Parathyroid adenoma (tissue), 2 donors: ENCODE results near the gene HMCES.
A peak's percentile ranks its signal among the peaks of the same experiment; 100 is the strongest.

ENCODE experiments used
- H2AFZ ChIP-seq: fragments of 300-600 bp; sonication (generic); one replicate; pipeline ENCODE4 v1.7.0; 2017; ENCODE audit warnings: antibody characterized with exemption, mild to moderate bottlenecking
- H3K27ac ChIP-seq: fragments of 300-600 bp; sonication (generic); one replicate; pipeline ENCODE4 v1.7.0; 2017
- H3K27me3 ChIP-seq: fragments of 300-600 bp; sonication (generic); one replicate; pipeline ENCODE4 v1.7.0; 2017; ENCODE audit warnings: low read length; ENCODE audit not compliant: control insufficient read depth, insufficient read depth
- H3K36me3 ChIP-seq: fragments of 300-600 bp; sonication (generic); one replicate; pipeline ENCODE4 v1.7.0; 2017; ENCODE audit warnings: low read length; ENCODE audit not compliant: control insufficient read depth, insufficient read depth
- H3K4me1 ChIP-seq: fragments of 300-600 bp; sonication (generic); one replicate; pipeline ENCODE4 v1.7.0; 2017; ENCODE audit warnings: control low read depth
- H3K4me2 ChIP-seq: fragments of 300-600 bp; sonication (generic); one replicate; pipeline ENCODE4 v1.7.0; 2017; ENCODE audit warnings: low read length
- H3K4me3 ChIP-seq: fragments of 300-600 bp; sonication (generic); one replicate; pipeline ENCODE4 v1.7.0; 2017; ENCODE audit warnings: low read depth, low read length
- H3K79me2 ChIP-seq: fragments of 300-600 bp; sonication (generic); one replicate; pipeline ENCODE4 v1.7.0; 2017; ENCODE audit warnings: control low read depth
- H3K9ac ChIP-seq: fragments of 300-600 bp; sonication (generic); one replicate; pipeline ENCODE4 v1.7.0; 2017; ENCODE audit warnings: mild to moderate bottlenecking
- H3K9me3 ChIP-seq: fragments of 300-600 bp; sonication (generic); one replicate; pipeline ENCODE4 v1.7.0; 2017; ENCODE audit warnings: low read length; ENCODE audit not compliant: control insufficient read depth
- CTCF ChIP-seq: fragments of 300-600 bp; sonication (generic); IDR thresholded peaks from one replicate; pipeline ENCODE4 v1.7.0; 2017; ENCODE audit warnings: antibody characterized with exemption, mild to moderate bottlenecking
- donor health status: primary hyperparathyroidism.

Gene HMCES

GRCh38 chr3:129276385-129276784, 2.3 kb upstream of the HMCES start:
- no peak overlapping the region for H3K27ac ChIP-seq
- no peaks in the 10 kb centered on the region for H3K4me1 ChIP-seq
- no peak overlapping the region for H3K4me3 ChIP-seq
- no peaks in the 10 kb centered on the region for H3K9me3 ChIP-seq
- no peak overlapping the region for H2AFZ ChIP-seq
- no peak for TF ChIP-seq CTCF
- no peaks in the 10 kb centered on the region for H3K27me3 ChIP-seq
- H3K36me3 ChIP-seq, result no peaks in the 10 kb centered on the region
- no peak overlapping the region for H3K9ac ChIP-seq
- no peak overlapping the region for H3K4me2 ChIP-seq
- H3K79me2 ChIP-seq, result peaks cover 11% of the 10 kb centered on the region

- Histone ChIP-seq H3K79me2 (peaks cover 11% of the 10 kb centered on the region), H3K27ac (peak overlapping the region; percentile 71), H3K36me3 (no peaks in the 10 kb centered on the region), H3K4me2 (peak overlapping the region; percentile 77), H3K4me3 (peak overlapping the region; percentile 68), H3K4me1 (no peaks in the 10 kb centered on the region), H3K27me3 (no peaks in the 10 kb centered on the region), H3K9ac (no peak overlapping the region), H3K9me3 (no peaks in the 10 kb centered on the region), H2AFZ (peak overlapping the region; percentile 69)
- no peak for TF ChIP-seq CTCF
Observed at GRCh38 chr3:129277829-129278271, 820 bp upstream of the HMCES start.

GRCh38 chr3:129278966-129279906, 566 bp downstream of the HMCES start:
- H2AFZ ChIP-seq, result peak overlapping the region; percentile 69
- H3K27ac ChIP-seq, result peak overlapping the region; percentile 71
- H3K9ac ChIP-seq, result peak overlapping the region; percentile 78
- no peak for TF ChIP-seq CTCF
- no peaks in the 10 kb centered on the region for H3K4me1 ChIP-seq
- H3K79me2 ChIP-seq, result peaks cover 11% of the 10 kb centered on the region
- no peaks in the 10 kb centered on the region for H3K27me3 ChIP-seq
- H3K9me3 ChIP-seq, result no peaks in the 10 kb centered on the region
- peak overlapping the region; percentile 77 for H3K4me2 ChIP-seq
- H3K4me3 ChIP-seq, result peak overlapping the region; percentile 68
- H3K36me3 ChIP-seq, result no peaks in the 10 kb centered on the region

- Histone ChIP-seq H3K4me3 (peak overlapping the region; percentile 68), H3K9me3 (no peaks in the 10 kb centered on the region), H2AFZ (no peak overlapping the region), H3K36me3 (no peaks in the 10 kb centered on the region), H3K27me3 (no peaks in the 10 kb centered on the region), H3K9ac (no peak overlapping the region), H3K79me2 (peaks cover 11% of the 10 kb centered on the region), H3K4me2 (no peak overlapping the region), H3K27ac (no peak overlapping the region), H3K4me1 (no peaks in the 10 kb centered on the region)
- no peak for TF ChIP-seq CTCF
Observed at GRCh38 chr3:129280183-129280582, 1.5 kb downstream of the HMCES start.
